Erythroblast (primary cell): ENCODE data around the gene IFT88.

Experiments used
- GATA1 ChIP-seq: IDR thresholded peaks from 2 replicates; pipeline ENCODE4 v1.6.1; 2011; ENCODE audit warnings: low read depth, mild to moderate bottlenecking, control low read depth, low read length, moderate library complexity
- POLR2A ChIP-seq: IDR thresholded peaks from 2 replicates; pipeline ENCODE4 v1.6.1; 2011; ENCODE audit warnings: mild to moderate bottlenecking, low read length

GRCh38 chr13:20534038-20534608 lies 32.8 kb upstream of the IFT88 start:
- TF ChIP-seq POLR2A (no peak), GATA1 (no peak)
